HUES64 (cell line): ENCODE measurements around the gene JAG2.

Experiments used
- H3K27ac ChIP-seq: 2 replicates; pipeline ENCODE4 v1.7.0; 2013; ENCODE audit warnings: low read depth, low read length, inconsistent platforms
- H3K27me3 ChIP-seq: 2 replicates; pipeline ENCODE4 v1.6.1; 2013; ENCODE audit warnings: mild to moderate bottlenecking, low read length; ENCODE audit not compliant: insufficient read depth
- H3K36me3 ChIP-seq: 2 replicates; pipeline ENCODE4 v1.6.1; 2013; ENCODE audit warnings: mild to moderate bottlenecking, low read length; ENCODE audit not compliant: insufficient read depth
- H3K4me1 ChIP-seq: 2 replicates; pipeline ENCODE4 v1.6.1; 2013; ENCODE audit warnings: mild to moderate bottlenecking, low read length, moderate library complexity; ENCODE audit not compliant: insufficient read depth
- H3K4me3 ChIP-seq: 2 replicates; pipeline ENCODE4 v1.5.1; 2013; ENCODE audit warnings: mild to moderate bottlenecking, low read length, moderate library complexity
- H3K9ac ChIP-seq: 2 replicates; pipeline ENCODE4 v1.6.1; 2013; ENCODE audit warnings: mild to moderate bottlenecking, low read depth, low read length
- H3K9me3 ChIP-seq: 2 replicates; pipeline ENCODE4 v1.6.1; 2013; ENCODE audit warnings: low read depth, low read length; ENCODE audit not compliant: insufficient read depth
- WGBS: fragments of 150-250, 120-280 bp; methylation state at CpG from one replicate; pipeline ENCODE4 v1.1.7; 2013; ENCODE audit warnings: missing lambda C conversion rate; 5-methylcytosine and 5-hydroxymethylcytosine counted together

Gene JAG2

GRCh38 chr14:105147671-105148603 is 20.6 kb downstream of the JAG2 start:
- no peaks in the 10 kb centered on the region for H3K27me3 ChIP-seq
- H3K27ac ChIP-seq = no peak overlapping the region
- no peak overlapping the region for H3K4me3 ChIP-seq
- H3K36me3 ChIP-seq = no peaks in the 10 kb centered on the region; the same call in 1 of the 2 replicates
- H3K4me1 ChIP-seq = no peaks in the 10 kb centered on the region
- H3K9me3 ChIP-seq = no peaks in the 10 kb centered on the region
- no peak overlapping the region for H3K9ac ChIP-seq
- WGBS = 93% methylated on average over 58 of the region's 62 CpGs

GRCh38 chr14:105146976-105147635 is 21.5 kb downstream of the JAG2 start:
- no peaks in the 10 kb centered on the region; the same call in 1 of the 2 replicates for H3K36me3 ChIP-seq
- no peaks in the 10 kb centered on the region for H3K9me3 ChIP-seq
- H3K27me3 ChIP-seq = no peaks in the 10 kb centered on the region
- H3K4me3 ChIP-seq = no peak overlapping the region
- H3K27ac ChIP-seq = no peak overlapping the region
- no peaks in the 10 kb centered on the region for H3K4me1 ChIP-seq
- 94% methylated on average over 22 of the region's 22 CpGs for whole genome bisulfite sequencing
- no peak overlapping the region for H3K9ac ChIP-seq

- H3K9me3 ChIP-seq = no peaks in the 10 kb centered on the region
- no peak overlapping the region for H3K27ac ChIP-seq
- no peaks in the 10 kb centered on the region; the same call in 1 of the 2 replicates for H3K36me3 ChIP-seq
- 93% methylated on average over 40 of the region's 40 CpGs for WGBS
- H3K4me3 ChIP-seq = no peak overlapping the region
- H3K4me1 ChIP-seq = no peaks in the 10 kb centered on the region
- no peaks in the 10 kb centered on the region for H3K27me3 ChIP-seq
- H3K9ac ChIP-seq = no peak overlapping the region
These were observed 22.2 kb downstream of the JAG2 start for GRCh38 chr14:105146181-105146975.

GRCh38 chr14:105145381-105146180 is 23.0 kb downstream of the JAG2 start:
- H3K9ac ChIP-seq = no peak overlapping the region
- 94% methylated on average over 28 of the region's 28 CpGs for WGBS

GRCh38 chr14:105144666-105145380 is 23.8 kb downstream of the JAG2 start:
- WGBS = 94% methylated on average over 32 of the region's 32 CpGs
- Histone ChIP-seq H3K27ac (no peak overlapping the region), H3K4me1 (no peaks in the 10 kb centered on the region), H3K36me3 (no peaks in the 10 kb centered on the region; the same call in 1 of the 2 replicates), H3K27me3 (no peaks in the 10 kb centered on the region), H3K9ac (no peak overlapping the region), H3K4me3 (no peak overlapping the region), H3K9me3 (0 out of 2 replicates have a peak, but pooled peaks cover 9% of the 10 kb centered on the region)

More at GRCh38 chr14:105145381-105146180, 23.0 kb downstream of the JAG2 start:
- Histone ChIP-seq H3K4me1 (no peaks in the 10 kb centered on the region), H3K27me3 (no peaks in the 10 kb centered on the region), H3K36me3 (no peaks in the 10 kb centered on the region; the same call in 1 of the 2 replicates), H3K27ac (no peak overlapping the region), H3K9me3 (0 out of 2 replicates have a peak, but pooled peaks cover 4% of the 10 kb centered on the region), H3K4me3 (no peak overlapping the region)

- no peaks in the 10 kb centered on the region; the same call in 1 of the 2 replicates for H3K36me3 ChIP-seq
- 91% methylated on average over 16 of the region's 16 CpGs for WGBS
- no peaks in the 10 kb centered on the region for H3K4me1 ChIP-seq
- H3K9ac ChIP-seq = no peak overlapping the region
- no peaks in the 10 kb centered on the region for H3K27me3 ChIP-seq
- H3K9me3 ChIP-seq = 0 out of 2 replicates have a peak, but pooled peaks cover 14% of the 10 kb centered on the region
- H3K4me3 ChIP-seq = no peak overlapping the region
- no peak overlapping the region for H3K27ac ChIP-seq
These were observed 24.4 kb downstream of the JAG2 start for GRCh38 chr14:105144026-105144665.

GRCh38 chr14:105143451-105144025 is 25.0 kb downstream of the JAG2 start:
- Histone ChIP-seq H3K4me1 (no peaks in the 10 kb centered on the region), H3K4me3 (no peak overlapping the region), H3K36me3 (no peaks in the 10 kb centered on the region; the same call in 1 of the 2 replicates), H3K9ac (no peak overlapping the region), H3K9me3 (0 out of 2 replicates have a peak, but pooled peaks cover 14% of the 10 kb centered on the region), H3K27ac (no peak overlapping the region), H3K27me3 (no peaks in the 10 kb centered on the region)
- 95% methylated on average over 27 of the region's 27 CpGs for WGBS

- WGBS = 96% methylated on average over 60 of the region's 60 CpGs
- Histone ChIP-seq H3K27ac (no peak overlapping the region), H3K4me1 (no peaks in the 10 kb centered on the region), H3K36me3 (no peaks in the 10 kb centered on the region; the same call in 1 of the 2 replicates), H3K27me3 (no peaks in the 10 kb centered on the region), H3K4me3 (no peak overlapping the region), H3K9me3 (0 out of 2 replicates have a peak, but pooled peaks cover 14% of the 10 kb centered on the region), H3K9ac (no peak overlapping the region)
These were observed 25.7 kb downstream of the JAG2 start for GRCh38 chr14:105142651-105143450.
